ENCODE data around the gene URAD.
"Not testable (repeated sequence)": the region's sequence is repeated elsewhere in the genome, so short reads cannot be mapped to it uniquely, and the experiment has no call there.

Gene URAD

GRCh38 chr13:28013482-28013881, 25.0 kb upstream of the URAD start:
- Histone ChIP-seq H3K9me3 (ENCODE audit: low read length) (no peaks in the 10 kb centered on the region), H3K4me1 (ENCODE audit: insufficient read depth, low read length) (no peaks in the 10 kb centered on the region), H3K27me3 (ENCODE audit: insufficient read depth, low read length) (no peaks in the 10 kb centered on the region), H3K4me3 (ENCODE audit: low read length) (no peak overlapping the region), H2AFZ (ENCODE audit: low read depth, low read length) (no peak overlapping the region), H3K36me3 (ENCODE audit: insufficient read depth, low read length) (no peaks in the 10 kb centered on the region)

GRCh38 chr13:28012896-28013295, 24.4 kb upstream of the URAD start:
- H3K9me3 ChIP-seq (ENCODE audit: low read length), result no peaks in the 10 kb centered on the region
- no peaks in the 10 kb centered on the region for H3K27me3 ChIP-seq (ENCODE audit: insufficient read depth, low read length)
- no peak overlapping the region for H3K4me3 ChIP-seq (ENCODE audit: low read length)
- no peaks in the 10 kb centered on the region for H3K36me3 ChIP-seq (ENCODE audit: insufficient read depth, low read length)
- no peaks in the 10 kb centered on the region for H3K4me1 ChIP-seq (ENCODE audit: insufficient read depth, low read length)
- no peak overlapping the region for H2AFZ ChIP-seq (ENCODE audit: low read depth, low read length)

- no peaks in the 10 kb centered on the region for H3K36me3 ChIP-seq (ENCODE audit: insufficient read depth, low read length)
- H3K9me3 ChIP-seq (ENCODE audit: low read length), result no peaks in the 10 kb centered on the region
- H3K27me3 ChIP-seq (ENCODE audit: insufficient read depth, low read length), result no peaks in the 10 kb centered on the region
- no peak overlapping the region for H2AFZ ChIP-seq (ENCODE audit: low read depth, low read length)
- no peak overlapping the region for H3K4me3 ChIP-seq (ENCODE audit: low read length)
- H3K4me1 ChIP-seq (ENCODE audit: insufficient read depth, low read length), result no peaks in the 10 kb centered on the region
These were observed 23.9 kb upstream of the URAD start for GRCh38 chr13:28012383-28012782.

- Histone ChIP-seq H3K9me3 (ENCODE audit: low read length) (no peaks in the 10 kb centered on the region), H3K4me1 (ENCODE audit: insufficient read depth, low read length) (no peaks in the 10 kb centered on the region), H3K4me3 (ENCODE audit: low read length) (no peak overlapping the region), H3K27me3 (ENCODE audit: insufficient read depth, low read length) (peaks cover 2% of the 10 kb centered on the region), H2AFZ (ENCODE audit: low read depth, low read length) (no peak overlapping the region), H3K36me3 (ENCODE audit: insufficient read depth, low read length) (no peaks in the 10 kb centered on the region)
These were observed 21.6 kb upstream of the URAD start for GRCh38 chr13:28010046-28010445.

- H3K4me3 ChIP-seq (ENCODE audit: low read length); H3K4me1 ChIP-seq (ENCODE audit: insufficient read depth, low read length); H3K36me3 ChIP-seq (ENCODE audit: insufficient read depth, low read length); H3K9me3 ChIP-seq (ENCODE audit: low read length); H3K27me3 ChIP-seq (ENCODE audit: insufficient read depth, low read length); H2AFZ ChIP-seq (ENCODE audit: low read depth, low read length): not testable (repeated sequence)
These were observed 16.5 kb upstream of the URAD start for GRCh38 chr13:28005016-28005415.

- H3K36me3 ChIP-seq (ENCODE audit: insufficient read depth, low read length), result no peaks in the 10 kb centered on the region
These were observed 14.6 kb upstream of the URAD start for GRCh38 chr13:28002886-28003698.

GRCh38 chr13:28001837-28002473, 13.5 kb upstream of the URAD start:
- Histone ChIP-seq H3K27me3 (ENCODE audit: insufficient read depth, low read length) (no peaks in the 10 kb centered on the region), H2AFZ (ENCODE audit: low read depth, low read length) (no peak overlapping the region), H3K9me3 (ENCODE audit: low read length) (no peaks in the 10 kb centered on the region), H3K4me3 (ENCODE audit: low read length) (no peak overlapping the region), H3K4me1 (ENCODE audit: insufficient read depth, low read length) (no peaks in the 10 kb centered on the region), H3K36me3 (ENCODE audit: insufficient read depth, low read length) (no peaks in the 10 kb centered on the region)

More at GRCh38 chr13:28002886-28003698, 14.6 kb upstream of the URAD start:
- Histone ChIP-seq H3K4me1 (ENCODE audit: insufficient read depth, low read length) (no peaks in the 10 kb centered on the region), H2AFZ (ENCODE audit: low read depth, low read length) (no peak overlapping the region), H3K9me3 (ENCODE audit: low read length) (no peaks in the 10 kb centered on the region), H3K27me3 (ENCODE audit: insufficient read depth, low read length) (peaks cover 2% of the 10 kb centered on the region), H3K4me3 (ENCODE audit: low read length) (no peak overlapping the region)

GRCh38 chr13:28001049-28001448, 12.6 kb upstream of the URAD start:
- Histone ChIP-seq H3K4me1 (ENCODE audit: insufficient read depth, low read length) (no peaks in the 10 kb centered on the region), H3K27me3 (ENCODE audit: insufficient read depth, low read length) (no peaks in the 10 kb centered on the region), H3K4me3 (ENCODE audit: low read length) (no peak overlapping the region), H2AFZ (ENCODE audit: low read depth, low read length) (no peak overlapping the region), H3K36me3 (ENCODE audit: insufficient read depth, low read length) (no peaks in the 10 kb centered on the region), H3K9me3 (ENCODE audit: low read length) (no peaks in the 10 kb centered on the region)

- Histone ChIP-seq H3K27me3 (ENCODE audit: insufficient read depth, low read length) (no peaks in the 10 kb centered on the region), H3K4me1 (ENCODE audit: insufficient read depth, low read length) (no peaks in the 10 kb centered on the region), H2AFZ (ENCODE audit: low read depth, low read length) (no peak overlapping the region), H3K36me3 (ENCODE audit: insufficient read depth, low read length) (no peaks in the 10 kb centered on the region), H3K9me3 (ENCODE audit: low read length) (no peaks in the 10 kb centered on the region), H3K4me3 (ENCODE audit: low read length) (no peak overlapping the region)
These were observed 12.1 kb upstream of the URAD start for GRCh38 chr13:28000567-28000966.

GRCh38 chr13:27997904-27998522, 9.5 kb upstream of the URAD start:
- Histone ChIP-seq H3K9me3 (ENCODE audit: low read length) (no peaks in the 10 kb centered on the region), H3K4me1 (ENCODE audit: insufficient read depth, low read length) (no peaks in the 10 kb centered on the region), H3K4me3 (ENCODE audit: low read length) (no peak overlapping the region), H3K27me3 (ENCODE audit: insufficient read depth, low read length) (no peaks in the 10 kb centered on the region), H2AFZ (ENCODE audit: low read depth, low read length) (no peak overlapping the region), H3K36me3 (ENCODE audit: insufficient read depth, low read length) (no peaks in the 10 kb centered on the region)

- H3K9me3 ChIP-seq (ENCODE audit: low read length), result no peaks in the 10 kb centered on the region
- H2AFZ ChIP-seq (ENCODE audit: low read depth, low read length), result no peak overlapping the region
- no peaks in the 10 kb centered on the region for H3K36me3 ChIP-seq (ENCODE audit: insufficient read depth, low read length)
- peaks cover 9% of the 10 kb centered on the region for H3K27me3 ChIP-seq (ENCODE audit: insufficient read depth, low read length)
- H3K4me3 ChIP-seq (ENCODE audit: low read length), result no peak overlapping the region
- no peaks in the 10 kb centered on the region for H3K4me1 ChIP-seq (ENCODE audit: insufficient read depth, low read length)
These were observed 3.4 kb upstream of the URAD start for GRCh38 chr13:27991881-27992280.

- H3K4me3 ChIP-seq (ENCODE audit: low read length), result no peak overlapping the region
- no peaks in the 10 kb centered on the region for H3K36me3 ChIP-seq (ENCODE audit: insufficient read depth, low read length)
- H2AFZ ChIP-seq (ENCODE audit: low read depth, low read length), result no peak overlapping the region
- H3K9me3 ChIP-seq (ENCODE audit: low read length), result no peaks in the 10 kb centered on the region
- no peaks in the 10 kb centered on the region for H3K4me1 ChIP-seq (ENCODE audit: insufficient read depth, low read length)
- peaks cover 29% of the 10 kb centered on the region for H3K27me3 ChIP-seq (ENCODE audit: insufficient read depth, low read length)
These were observed 2.9 kb downstream of the URAD start for GRCh38 chr13:27985600-27985999.

GRCh38 chr13:27982361-27982760, 6.1 kb downstream of the URAD start:
- no peaks in the 10 kb centered on the region for H3K36me3 ChIP-seq (ENCODE audit: insufficient read depth, low read length)
- H3K4me3 ChIP-seq (ENCODE audit: low read length), result no peak overlapping the region
- peaks cover 60% of the 10 kb centered on the region for H3K27me3 ChIP-seq (ENCODE audit: insufficient read depth, low read length)
- no peaks in the 10 kb centered on the region for H3K9me3 ChIP-seq (ENCODE audit: low read length)
- H2AFZ ChIP-seq (ENCODE audit: low read depth, low read length), result no peak overlapping the region
- peaks cover 2% of the 10 kb centered on the region for H3K4me1 ChIP-seq (ENCODE audit: insufficient read depth, low read length)

All from neuron (in vitro differentiated cells).